HFFc6 (cell line): ENCODE results near the gene TOP1. TPM values are rescaled to one million over a fixed set of nuclear protein-coding genes. Genes with fewer than 3 reads are reported as not detected.
A peak's percentile ranks its signal among the peaks of the same experiment; 100 is the strongest.

Source experiments
- DNase-seq: peaks from one replicate; pipeline ENCODE4 v3.0.0-alpha.2; 2018
- H3K27ac Mint-ChIP-seq: 2 replicates; pipeline ENCODE4 v1.8.0; 2020; ENCODE audit warnings: mild to moderate bottlenecking, mixed read lengths
- H3K27me3 Mint-ChIP-seq: 2 replicates; pipeline ENCODE4 v1.8.0; 2021; ENCODE audit warnings: mild to moderate bottlenecking, moderate library complexity, mixed read lengths; ENCODE audit not compliant: insufficient read depth
- H3K36me3 Mint-ChIP-seq: 2 replicates; pipeline ENCODE4 v1.8.0; 2021; ENCODE audit warnings: low read depth, mixed read lengths
- H3K4me1 Mint-ChIP-seq: 2 replicates; pipeline ENCODE4 v1.8.0; 2020; ENCODE audit warnings: low read depth, mixed read lengths
- H3K4me3 Mint-ChIP-seq: 2 replicates; pipeline ENCODE4 v1.8.0; 2020; ENCODE audit warnings: mild to moderate bottlenecking, moderate library complexity, mixed read lengths
- H3K9me3 Mint-ChIP-seq: 2 replicates; pipeline ENCODE4 v1.8.0; 2020; ENCODE audit warnings: mild to moderate bottlenecking, mixed read lengths
- total RNA-seq, 6 experiments: library from RNA; stranded (reverse); fragmentation: NEBNext Ultra II Directional; extraction: Animal tissue kit (Norgen Biotek cat#: 25700); gene quantifications; 2 replicates in 1 of 6; 3 replicates in 5 of 6; pipeline ENCODE4 v1.2.3, GENCODE V29; 2021
- TF ChIP-seq, protein P1 (sequence below): fragments of 200-600 bp; sonication (generic); IDR thresholded peaks from 2 replicates; pipeline ENCODE4 v1.5.0; 2021; ENCODE audit warnings: antibody characterized with exemption, mild to moderate bottlenecking

TOP1 gene
- total RNA-seq, 6 experiments from 2014 or later: 62.1 to 77.0 (median 73.0) TPM

GRCh38 chr20:41004531-41005360, 23.9 kb upstream of the TOP1 start:
- peaks cover 13% of the 10 kb centered on the region for H3K9me3 Mint-ChIP-seq
- TF ChIP-seq, protein P1, sequence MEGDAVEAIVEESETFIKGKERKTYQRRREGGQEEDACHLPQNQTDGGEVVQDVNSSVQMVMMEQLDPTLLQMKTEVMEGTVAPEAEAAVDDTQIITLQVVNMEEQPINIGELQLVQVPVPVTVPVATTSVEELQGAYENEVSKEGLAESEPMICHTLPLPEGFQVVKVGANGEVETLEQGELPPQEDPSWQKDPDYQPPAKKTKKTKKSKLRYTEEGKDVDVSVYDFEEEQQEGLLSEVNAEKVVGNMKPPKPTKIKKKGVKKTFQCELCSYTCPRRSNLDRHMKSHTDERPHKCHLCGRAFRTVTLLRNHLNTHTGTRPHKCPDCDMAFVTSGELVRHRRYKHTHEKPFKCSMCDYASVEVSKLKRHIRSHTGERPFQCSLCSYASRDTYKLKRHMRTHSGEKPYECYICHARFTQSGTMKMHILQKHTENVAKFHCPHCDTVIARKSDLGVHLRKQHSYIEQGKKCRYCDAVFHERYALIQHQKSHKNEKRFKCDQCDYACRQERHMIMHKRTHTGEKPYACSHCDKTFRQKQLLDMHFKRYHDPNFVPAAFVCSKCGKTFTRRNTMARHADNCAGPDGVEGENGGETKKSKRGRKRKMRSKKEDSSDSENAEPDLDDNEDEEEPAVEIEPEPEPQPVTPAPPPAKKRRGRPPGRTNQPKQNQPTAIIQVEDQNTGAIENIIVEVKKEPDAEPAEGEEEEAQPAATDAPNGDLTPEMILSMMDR: no peak
- H3K27me3 Mint-ChIP-seq: peaks cover 3% of the 10 kb centered on the region
- no peak for DNase-seq
- peak overlapping the region; percentile 86 for H3K4me3 Mint-ChIP-seq
- peak overlapping the region; percentile 100 for H3K27ac Mint-ChIP-seq
- peaks cover 72% of the 10 kb centered on the region for H3K4me1 Mint-ChIP-seq
- peaks cover 17% of the 10 kb centered on the region; the same call in 1 of the 2 replicates for H3K36me3 Mint-ChIP-seq

- Mint-ChIP-seq H3K36me3 (peaks cover 14% of the 10 kb centered on the region; the same call in 1 of the 2 replicates), H3K4me1 (peaks cover 73% of the 10 kb centered on the region), H3K27me3 (peaks cover 3% of the 10 kb centered on the region), H3K27ac (peak overlapping the region; percentile 100), H3K9me3 (peaks cover 13% of the 10 kb centered on the region), H3K4me3 (peak overlapping the region; percentile 86)
- TF ChIP-seq, protein P1: no peak
- peak; percentile 90 for DNase-seq
Observed at GRCh38 chr20:41005361-41005729, 23.3 kb upstream of the TOP1 start.

GRCh38 chr20:41006126-41006935, 22.3 kb upstream of the TOP1 start:
- Mint-ChIP-seq H3K4me3 (no peak overlapping the region), H3K4me1 (peaks cover 74% of the 10 kb centered on the region), H3K27me3 (peaks cover 3% of the 10 kb centered on the region), H3K9me3 (peaks cover 13% of the 10 kb centered on the region), H3K36me3 (peaks cover 14% of the 10 kb centered on the region; the same call in 1 of the 2 replicates), H3K27ac (peak overlapping the region; percentile 100)
- DNase-seq: no peak
- TF ChIP-seq, protein P1: no peak

DNA sequence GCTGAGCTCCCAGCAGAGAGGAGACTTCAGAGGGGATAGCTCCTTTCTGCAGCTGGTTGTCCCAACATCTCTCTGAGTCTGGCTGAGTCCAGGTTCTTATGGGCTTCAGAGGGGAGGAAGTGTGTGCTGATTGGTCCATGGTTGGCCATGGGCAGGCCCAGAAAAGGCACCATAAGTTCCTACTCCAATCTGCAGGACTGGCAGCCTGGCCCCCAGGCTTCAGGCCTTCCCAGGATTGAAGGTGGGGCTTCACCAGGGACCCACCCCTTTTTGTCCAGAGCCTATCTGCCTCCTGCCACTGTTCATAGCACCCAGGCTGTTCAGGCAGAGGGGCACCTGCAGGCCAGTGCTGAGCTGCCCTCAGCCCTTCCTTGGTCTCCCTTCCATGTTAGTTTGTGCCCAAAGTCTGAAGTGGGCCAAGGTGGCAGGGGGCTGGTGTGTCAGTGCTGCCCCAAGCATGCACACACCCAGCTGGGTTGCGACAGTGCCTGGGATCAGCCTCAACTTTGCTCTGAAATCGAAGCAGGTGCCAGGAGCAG, 21.6 kb upstream of the TOP1 start:
- Mint-ChIP-seq H3K9me3 (peaks cover 13% of the 10 kb centered on the region), H3K4me1 (peaks cover 72% of the 10 kb centered on the region), H3K27me3 (peaks cover 3% of the 10 kb centered on the region), H3K27ac (no peak overlapping the region; the same call in 1 of the 2 replicates), H3K36me3 (peaks cover 14% of the 10 kb centered on the region; the same call in 1 of the 2 replicates), H3K4me3 (no peak overlapping the region)
- TF ChIP-seq, protein P1: no peak
- DNase-seq: no peak

DNA sequence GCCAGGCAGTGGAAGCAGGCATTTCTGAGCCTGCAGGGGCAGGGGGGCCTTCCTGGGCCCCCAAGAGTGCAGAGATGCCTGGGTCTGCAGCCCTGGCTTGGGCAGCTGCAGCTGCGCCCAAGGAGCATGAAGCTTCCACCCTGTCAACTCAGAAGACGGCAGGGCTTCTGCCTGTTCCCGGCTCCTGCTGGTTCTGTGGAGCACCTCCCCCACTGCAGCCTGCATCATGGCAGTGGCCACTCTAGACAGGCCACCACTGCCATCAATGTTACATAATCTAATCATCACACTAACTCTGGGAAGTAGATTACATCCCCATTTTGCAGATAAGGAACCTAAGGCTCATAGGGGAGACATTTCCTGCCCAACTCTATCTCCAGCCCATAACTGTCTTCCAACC, 21.1 kb upstream of the TOP1 start:
- Mint-ChIP-seq H3K4me1 (peaks cover 73% of the 10 kb centered on the region), H3K4me3 (peak overlapping the region; percentile 78; the same call in 1 of the 2 replicates), H3K27ac (peak overlapping the region; percentile 95), H3K36me3 (peaks cover 14% of the 10 kb centered on the region; the same call in 1 of the 2 replicates), H3K27me3 (peaks cover 4% of the 10 kb centered on the region), H3K9me3 (peaks cover 13% of the 10 kb centered on the region)
- TF ChIP-seq, protein P1: no peak
- no peak for DNase-seq
